B cell (primary cell): ENCODE measurements around the gene ABCA7. TPM values are rescaled to one million over a fixed set of nuclear protein-coding genes. Genes with fewer than 3 reads are reported as not detected.

Source experiments
- ATAC-seq: fragments of 200-7000 bp; cut with Tn5 transposase; one replicate; pipeline ENCODE4 v1.10.0; 2021; ENCODE audit warnings: low read depth, mild to moderate bottlenecking, moderate number of reproducible peaks, moderate library complexity
- CTCF ChIA-PET: fragments of 350-600 bp; sonication (Branson Sonifier 250); formaldehyde crosslinking; loops from one replicate; lab custom pipeline; 2021; ENCODE audit warnings: antibody characterized with exemption, inconsistent platforms; lab: Charles Lee
- POLR2A ChIA-PET: fragments of 350-600 bp; sonication (Branson Sonifier 250); formaldehyde crosslinking; loops from one replicate; lab custom pipeline; 2021; ENCODE audit warnings: antibody characterized with exemption; lab: Charles Lee
- DNase-seq: peaks from one replicate; pipeline ENCODE4 v3.0.0; 2013
- H2AFZ ChIP-seq: 2 replicates; pipeline ENCODE4 v1.6.1; 2012; ENCODE audit warnings: mild to moderate bottlenecking, low read depth, low read length; ENCODE audit not compliant: insufficient read depth, poor library complexity, severe bottlenecking
- H3K27ac ChIP-seq, 2 donors: 1 replicate in 1 of 2; 2 replicates in 1 of 2; pipeline ENCODE4 v1.5.1; 2012 to 2013; ENCODE audit warnings: low read length in 2 of 2, mild to moderate bottlenecking in 2 of 2, moderate library complexity in 1 of 2
- H3K27me3 ChIP-seq, 4 experiments: fragments of 200-600 bp in 1 of 4; sonication (generic) in 1 of 4; replicated peaks in 1 of 4; 1 replicate in 2 of 4; 2 replicates in 2 of 4; pipeline versions ENCODE4 v1.6.1 to v1.7.0; 2013 to 2016; ENCODE audit warnings: low read length in 3 of 4, mild to moderate bottlenecking in 2 of 4, mixed read lengths in 1 of 4, moderate library complexity in 1 of 4; ENCODE audit not compliant: insufficient read depth in 4 of 4, control insufficient read depth in 3 of 4; ENCODE audit errors: control extremely low read depth in 1 of 4
- H3K36me3 ChIP-seq, 2 experiments: replicated peaks in 1 of 2; 1 replicate in 1 of 2; 2 replicates in 1 of 2; pipeline versions ENCODE4 v1.6.1 to v1.7.1; 2013; ENCODE audit warnings: low read length in 1 of 2; ENCODE audit not compliant: insufficient read depth in 2 of 2, control insufficient read depth in 1 of 2; ENCODE audit errors: control extremely low read depth in 1 of 2, extremely low read depth in 1 of 2
- H3K4me1 ChIP-seq, 2 donors: fragments of 200-600 bp in 1 of 2; sonication (generic) in 1 of 2; 1 replicate in 1 of 2; 2 replicates in 1 of 2; pipeline versions ENCODE4 v1.5.1 to v1.6.1; 2013 to 2017; ENCODE audit warnings: low read length in 2 of 2; ENCODE audit not compliant: control insufficient read depth in 2 of 2, insufficient read depth in 2 of 2
- H3K4me2 ChIP-seq: replicated peaks from 2 replicates; pipeline ENCODE3; 2012; ENCODE audit warnings: mild to moderate bottlenecking, low read depth, low read length; ENCODE audit not compliant: poor library complexity, severe bottlenecking
- H3K4me3 ChIP-seq, 5 experiments: fragments of 200-600 bp in 1 of 5; sonication (generic) in 1 of 5; 1 replicate in 3 of 5; 2 replicates in 2 of 5; pipeline versions ENCODE4 v1.5.1 to v1.7.0; 2011 to 2016; ENCODE audit warnings: low read length in 4 of 5, mild to moderate bottlenecking in 4 of 5, low read depth in 2 of 5, control low read depth in 1 of 5, moderate library complexity in 1 of 5; ENCODE audit not compliant: insufficient read depth in 1 of 5; ENCODE audit errors: control extremely low read depth in 1 of 5, extremely low read depth in 1 of 5
- H3K79me2 ChIP-seq: fragments of 200-600 bp; sonication (generic); one replicate; pipeline ENCODE4 v1.6.0; 2016; ENCODE audit warnings: low read length; ENCODE audit not compliant: control insufficient read depth, insufficient read depth
- H3K9ac ChIP-seq: fragments of 200-600 bp; sonication (generic); 2 replicates; pipeline ENCODE4 v1.6.1; 2017; ENCODE audit warnings: mild to moderate bottlenecking, low read length, moderate library complexity
- H3K9me3 ChIP-seq, 3 donors: one replicate each; pipeline versions ENCODE4 v1.6.1 to v1.7.1; 2013; ENCODE audit warnings: low read length in 2 of 3; ENCODE audit not compliant: control insufficient read depth in 2 of 3, insufficient read depth in 1 of 3; ENCODE audit errors: control extremely low read depth in 1 of 3
- H4K20me1 ChIP-seq: 2 replicates; pipeline ENCODE4 v1.6.0; 2012; ENCODE audit warnings: mild to moderate bottlenecking, low read length; ENCODE audit not compliant: insufficient read depth, control insufficient read depth, poor library complexity, severe bottlenecking
- H3K27ac Mint-ChIP-seq: one replicate; pipeline ENCODE4 v1.8.0; 2021; ENCODE audit warnings: mixed read lengths
- H3K27me3 Mint-ChIP-seq: one replicate; pipeline ENCODE4 v1.8.0; 2021; ENCODE audit warnings: mixed read lengths
- H3K4me1 Mint-ChIP-seq: one replicate; pipeline ENCODE4 v1.8.0; 2021; ENCODE audit warnings: mixed read lengths
- H3K4me3 Mint-ChIP-seq: one replicate; pipeline ENCODE4 v1.8.0; 2021; ENCODE audit warnings: mixed read lengths
- H3K9me3 Mint-ChIP-seq: one replicate; pipeline ENCODE4 v1.8.0; 2022; ENCODE audit warnings: mixed read lengths; ENCODE audit not compliant: insufficient read depth
- EZH2 ChIP-seq: IDR thresholded peaks from 2 replicates; pipeline ENCODE4 v1.6.1; 2012; ENCODE audit warnings: borderline replicate concordance, low read depth, mild to moderate bottlenecking, moderate library complexity, low read length; ENCODE audit not compliant: insufficient read depth, poor library complexity, severe bottlenecking
- WGBS: methylation state at CpG from one replicate; pipeline ENCODE4 v1.1.5; 2013; ENCODE audit warnings: missing lambda C conversion rate; ENCODE audit not compliant: insufficient coverage; 5-methylcytosine and 5-hydroxymethylcytosine counted together
- intact Hi-C: fragments of 100-400 bp; cut with micrococcal nuclease; formaldehyde crosslinking; loops from one replicate; pipeline ENCODE4 v1.10.0; 2022
- polyA plus RNA-seq: library from polyadenylated mRNA; depleted of rRNA; stranded (reverse); fragments of >200 nt; gene quantifications from 2 replicates; pipeline ENCODE4 v1.2.3, GENCODE V29; 2012
- total RNA-seq, 2 donors: library from RNA; stranded (reverse); fragments of 120-200 nt in 1 of 2; gene quantifications; 1 replicate in 1 of 2; 2 replicates in 1 of 2; pipeline versions ENCODE4 v1.2.3 to v1.2.4, GENCODE V29; 2013 to 2022
- TF ChIP-seq, protein P1 (sequence below): fragments of 200-600 bp; IDR thresholded peaks from one replicate; pipeline ENCODE4 v1.8.0; 2022; ENCODE audit warnings: antibody characterized with exemption, mild to moderate bottlenecking

The ABCA7 gene
- total and polyA plus RNA-seq, 2 donors (not counting 1 experiment from before 2014, with no cell fraction given) = 192 to 281 TPM

- ATAC-seq = peak; percentile 51
- H3K9me3 ChIP-seq = peaks cover 0 to 4% (median 0%) of the 10 kb centered on the region in 3 donors
- Mint-ChIP-seq H3K9me3 (no peaks in the 10 kb centered on the region), H3K27me3 (no peaks in the 10 kb centered on the region), H3K27ac (peak overlapping the region; percentile 99), H3K4me3 (peak overlapping the region; percentile 97), H3K4me1 (peaks cover 50% of the 10 kb centered on the region)
- intact Hi-C loops = loop anchor here (1.0 kb wide), 2 partner anchors 19 to 63 kb away; partner anchors contain the start of genes GPX4, RNU6-2 and TMEM259
- POLR2A ChIA-PET = interaction anchor here (0.6 to 6.8 kb wide), 21 partner anchors 13 to 307 kb away, joined by 3 to 91 read pairs (median 7); partner anchors contain the start of genes ARHGAP45, CNN2, GPX4 and RNU6-2
- CTCF ChIA-PET = interaction anchor here (0.6 to 4.5 kb wide), 10 partner anchors 13 to 204 kb away, joined by 3 to 35 read pairs (median 4); partner anchors contain the start of genes ARHGAP45, CNN2 and WDR18
- peaks cover 62% of the 10 kb centered on the region for H4K20me1 ChIP-seq
- 4% methylated on average over 27 of the region's 27 CpGs for WGBS
- H3K4me3 ChIP-seq = peak overlapping the region; percentile 69 to 90 (median 75)
- peaks cover 39 to 60% of the 10 kb centered on the region in 2 donors for H3K4me1 ChIP-seq
- TF ChIP-seq, protein P1, sequence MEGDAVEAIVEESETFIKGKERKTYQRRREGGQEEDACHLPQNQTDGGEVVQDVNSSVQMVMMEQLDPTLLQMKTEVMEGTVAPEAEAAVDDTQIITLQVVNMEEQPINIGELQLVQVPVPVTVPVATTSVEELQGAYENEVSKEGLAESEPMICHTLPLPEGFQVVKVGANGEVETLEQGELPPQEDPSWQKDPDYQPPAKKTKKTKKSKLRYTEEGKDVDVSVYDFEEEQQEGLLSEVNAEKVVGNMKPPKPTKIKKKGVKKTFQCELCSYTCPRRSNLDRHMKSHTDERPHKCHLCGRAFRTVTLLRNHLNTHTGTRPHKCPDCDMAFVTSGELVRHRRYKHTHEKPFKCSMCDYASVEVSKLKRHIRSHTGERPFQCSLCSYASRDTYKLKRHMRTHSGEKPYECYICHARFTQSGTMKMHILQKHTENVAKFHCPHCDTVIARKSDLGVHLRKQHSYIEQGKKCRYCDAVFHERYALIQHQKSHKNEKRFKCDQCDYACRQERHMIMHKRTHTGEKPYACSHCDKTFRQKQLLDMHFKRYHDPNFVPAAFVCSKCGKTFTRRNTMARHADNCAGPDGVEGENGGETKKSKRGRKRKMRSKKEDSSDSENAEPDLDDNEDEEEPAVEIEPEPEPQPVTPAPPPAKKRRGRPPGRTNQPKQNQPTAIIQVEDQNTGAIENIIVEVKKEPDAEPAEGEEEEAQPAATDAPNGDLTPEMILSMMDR = no peak
- no peak for TF ChIP-seq EZH2
- H3K27ac ChIP-seq = peak overlapping the region; percentile 21 to 40
- peak overlapping the region; percentile 60 for H2AFZ ChIP-seq
- H3K4me2 ChIP-seq = peak overlapping the region; percentile 92
- peaks cover 0 to 48% of the 10 kb centered on the region in 2 experiments for H3K36me3 ChIP-seq
- H3K27me3 ChIP-seq = no peaks in the 10 kb centered on the region
- peaks cover 48% of the 10 kb centered on the region for H3K79me2 ChIP-seq
- DNase-seq = peak; percentile 94
- peak overlapping the region; percentile 85 for H3K9ac ChIP-seq
Observed at GRCh38 chr19:1040476-1041271, 767 bp downstream of the ABCA7 start.
